ENCODE results near the gene UCMA.

DNA sequence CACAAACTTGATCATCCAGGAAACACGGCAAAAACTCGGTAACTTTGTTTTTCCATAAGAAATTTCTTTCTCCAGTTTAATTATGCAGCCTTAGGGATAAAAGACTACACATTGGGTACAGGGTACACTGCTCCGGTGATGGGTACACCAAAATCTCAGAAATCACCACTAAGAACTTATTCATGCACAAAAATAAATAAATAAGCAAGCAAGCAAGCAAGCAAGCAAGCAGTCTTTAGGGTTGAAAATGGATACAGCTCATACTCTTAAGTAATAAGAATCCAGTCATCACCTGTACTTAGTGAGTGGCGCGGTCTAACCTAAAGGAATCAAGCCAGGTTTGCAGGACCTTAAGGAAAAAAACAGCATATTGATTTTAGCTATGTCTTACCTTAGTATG is 42.8 kb downstream of the UCMA start:
- TF ChIP-seq POLR2A (IDR thresholded peaks at IDR 0.05): no peak
- TF ChIP-seq, protein P1, sequence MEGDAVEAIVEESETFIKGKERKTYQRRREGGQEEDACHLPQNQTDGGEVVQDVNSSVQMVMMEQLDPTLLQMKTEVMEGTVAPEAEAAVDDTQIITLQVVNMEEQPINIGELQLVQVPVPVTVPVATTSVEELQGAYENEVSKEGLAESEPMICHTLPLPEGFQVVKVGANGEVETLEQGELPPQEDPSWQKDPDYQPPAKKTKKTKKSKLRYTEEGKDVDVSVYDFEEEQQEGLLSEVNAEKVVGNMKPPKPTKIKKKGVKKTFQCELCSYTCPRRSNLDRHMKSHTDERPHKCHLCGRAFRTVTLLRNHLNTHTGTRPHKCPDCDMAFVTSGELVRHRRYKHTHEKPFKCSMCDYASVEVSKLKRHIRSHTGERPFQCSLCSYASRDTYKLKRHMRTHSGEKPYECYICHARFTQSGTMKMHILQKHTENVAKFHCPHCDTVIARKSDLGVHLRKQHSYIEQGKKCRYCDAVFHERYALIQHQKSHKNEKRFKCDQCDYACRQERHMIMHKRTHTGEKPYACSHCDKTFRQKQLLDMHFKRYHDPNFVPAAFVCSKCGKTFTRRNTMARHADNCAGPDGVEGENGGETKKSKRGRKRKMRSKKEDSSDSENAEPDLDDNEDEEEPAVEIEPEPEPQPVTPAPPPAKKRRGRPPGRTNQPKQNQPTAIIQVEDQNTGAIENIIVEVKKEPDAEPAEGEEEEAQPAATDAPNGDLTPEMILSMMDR (IDR thresholded peaks at IDR 0.05): no peak

Measured in right lobe of liver (tissue), 4 donors.